ENCODE measurements around the gene BLM. TPM values are rescaled to one million over a fixed set of nuclear protein-coding genes. Genes with fewer than 3 reads are reported as not detected.

The BLM gene
- total and polyA plus RNA-seq, 2 of the 4 experiments (the other 2 are of a cell fraction): 2.5 to 6.5 TPM

DNA sequence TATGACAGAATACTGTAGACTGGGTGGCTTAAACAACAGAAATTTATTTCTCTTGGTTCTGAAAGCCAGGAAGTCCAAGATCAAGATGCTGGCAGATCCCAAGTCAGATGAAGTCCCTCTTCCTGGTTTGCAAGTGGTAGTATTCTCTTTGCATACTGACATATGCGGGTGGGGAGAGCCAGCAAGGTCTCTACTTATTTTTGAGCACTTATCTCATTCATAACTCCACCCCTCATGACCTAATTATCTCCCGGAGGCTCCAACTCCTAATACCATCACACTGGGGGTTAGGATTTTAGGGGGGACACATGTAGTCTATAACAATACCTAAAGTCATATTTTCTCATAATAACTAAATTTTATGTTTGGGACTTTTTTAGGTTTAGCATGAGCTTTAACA, 65.3 kb downstream of the BLM start:
- no peak overlapping the region for H4K5ac ChIP-seq (ENCODE audit: low read depth, low read length)
- H2AK5ac ChIP-seq (ENCODE audit: low read depth, low read length): no peak overlapping the region
- POLR2A ChIA-PET (ENCODE audit: unreplicated experiment): no interaction called here
- no peak overlapping the region for H3K56ac ChIP-seq (ENCODE audit: extremely low read depth, insufficient read depth, low read length)
- no peak overlapping the region for H3K4me3 ChIP-seq (ENCODE audit: insufficient read depth, low read depth, low read length)
- H3K27ac ChIP-seq (ENCODE audit: insufficient read depth, low read length): no peak overlapping the region
- peaks cover 5% of the 10 kb centered on the region; the same call in 1 of the 2 replicates for H3K9me1 ChIP-seq (ENCODE audit: insufficient read depth, low read length)
- no peak overlapping the region for H3K14ac ChIP-seq (replicated peaks; ENCODE audit: low read depth, low read length)
- no peak overlapping the region for H3K18ac ChIP-seq (ENCODE audit: low read depth, low read length)
- no peak overlapping the region for H4K91ac ChIP-seq (ENCODE audit: insufficient read depth, low read depth, low read length)
- no peak overlapping the region for H4K8ac ChIP-seq (ENCODE audit: low read depth in 2 of 2, low read length in 2 of 2)
- H2BK20ac ChIP-seq (ENCODE audit: low read depth, low read length): no peak overlapping the region
- H3K4me1 ChIP-seq (ENCODE audit: control insufficient read depth, insufficient read depth, low read length): no peaks in the 10 kb centered on the region
- ATAC-seq (ENCODE audit: low read depth) (no peak), DNase-seq (no peak)
- H4K20me1 ChIP-seq (ENCODE audit: insufficient read depth, low read length): no peaks in the 10 kb centered on the region
- WGBS, 2 experiments (ENCODE audit: extremely low coverage in 2 of 2, insufficient read length in 1 of 2): no CpG with 5 or more reads among the region's 2 CpGs
- H3K9ac ChIP-seq (ENCODE audit: low read depth, low read length): no peak overlapping the region
- CTCF ChIA-PET: no interaction called here
- no peaks in the 10 kb centered on the region for H3K79me1 ChIP-seq (ENCODE audit: low read depth in 1 of 2, low read length in 2 of 2)
- intact Hi-C loops (cut with micrococcal nuclease): no loop called here
- no TSS peak for BruUV-seq (replicated peaks)
- H3K4me2 ChIP-seq (ENCODE audit: low read depth, low read length): no peak overlapping the region
- H3K27me3 ChIP-seq (ENCODE audit: control insufficient read depth, insufficient read depth, low read length): no peaks in the 10 kb centered on the region
- no peak overlapping the region for H2AFZ ChIP-seq (replicated peaks; ENCODE audit: low read length, poor library complexity)
- in situ Hi-C loops (cut with MboI; ENCODE audit: low sequenced_read_pairs): no loop called here
- H3K36me3 ChIP-seq (ENCODE audit: control insufficient read depth, insufficient read depth, low read length): no peaks in the 10 kb centered on the region
- no peak overlapping the region for H2BK15ac ChIP-seq (ENCODE audit: low read depth, low read length)
- dilution Hi-C loops (cut with HindIII; ENCODE audit: low sequenced_read_pairs, unreplicated experiment): no loop called here
- no peak overlapping the region for H2AK9ac ChIP-seq (replicated peaks; ENCODE audit: low read depth, low read length, poor library complexity)
- TF ChIP-seq RCOR1 (IDR thresholded peaks at IDR 0.05; ENCODE audit: insufficient replicate concordance, low read length) (no peak), NFE2L2 (IDR thresholded peaks at IDR 0.05; ENCODE audit: low read depth, low read length) (no peak), BHLHE40 (IDR thresholded peaks at IDR 0.05; ENCODE audit: low read depth, low read length) (no peak), FOS (IDR thresholded peaks at IDR 0.05; ENCODE audit: low read depth, low read length) (no peak), MXI1 (IDR thresholded peaks at IDR 0.05; ENCODE audit: borderline replicate concordance, low read depth, low read length) (no peak), MAZ (IDR thresholded peaks at IDR 0.05; ENCODE audit: borderline replicate concordance, low read depth, low read length) (no peak), USF2 (IDR thresholded peaks at IDR 0.05; ENCODE audit: low read depth, low read length) (no peak), CHD1 (IDR thresholded peaks at IDR 0.05; ENCODE audit: low read depth, low read length) (no peak), ELK1 (IDR thresholded peaks at IDR 0.05; ENCODE audit: borderline replicate concordance, low read depth, low read length) (no peak), POLR2A (IDR thresholded peaks at IDR 0.05; ENCODE audit: low read depth, low read length) (no peak), RAD21 (IDR thresholded peaks at IDR 0.05; ENCODE audit: low read length) (no peak), CEBPB (IDR thresholded peaks at IDR 0.05; ENCODE audit: low read depth, low read length) (no peak), RFX5 (IDR thresholded peaks at IDR 0.05; ENCODE audit: low read depth, low read length) (no peak), SMC3 (IDR thresholded peaks at IDR 0.05; ENCODE audit: low read depth, low read length) (no peak), CTCF (conservative IDR thresholded peaks at IDR 0.05; ENCODE audit: low read depth, low read length) (no peak)
- H3K9me3 ChIP-seq (ENCODE audit: control insufficient read depth, insufficient read depth, low read length): no peaks in the 10 kb centered on the region
- no peak overlapping the region for H3K23ac ChIP-seq (ENCODE audit: low read depth, low read length)
- no peak overlapping the region for H2BK120ac ChIP-seq (ENCODE audit: low read depth, low read length)
- no peak overlapping the region for H2BK5ac ChIP-seq (ENCODE audit: low read depth, low read length, poor library complexity, severe bottlenecking)
- H3K4ac ChIP-seq (ENCODE audit: low read depth, low read length): no peak overlapping the region
